Testis (tissue), 3 donors: ENCODE data around the gene MAN1A2. TPM values are rescaled to one million over a fixed set of nuclear protein-coding genes. Genes with fewer than 3 reads are reported as not detected.

ENCODE experiments used
- DNase-seq: peaks from one replicate; pipeline ENCODE4 v3.0.0-alpha.2; 2019
- H3K27ac ChIP-seq, 2 donors: fragments of 200-600 bp; sonication (generic); one replicate each; pipeline ENCODE4 v1.5.1; 2019
- H3K27me3 ChIP-seq: fragments of 200-600 bp; sonication (generic); one replicate; pipeline ENCODE4 v1.5.1; 2019
- H3K36me3 ChIP-seq: fragments of 200-600 bp; sonication (generic); one replicate; pipeline ENCODE4 v1.5.1; 2017; ENCODE audit warnings: low read depth; ENCODE audit errors: missing control alignments
- H3K4me1 ChIP-seq: fragments of 200-600 bp; sonication (generic); one replicate; pipeline ENCODE4 v1.5.1; 2019
- H3K4me3 ChIP-seq, 2 donors: fragments of 200-600 bp; sonication (generic); one replicate each; pipeline ENCODE4 v1.5.1; 2017 to 2019
- H3K9me3 ChIP-seq: fragments of 200-600 bp; sonication (generic); one replicate; pipeline ENCODE4 v1.5.1; 2017
- CTCF ChIP-seq, 3 experiments: fragments of 450-650 bp in 2 of 3; fragments of 200-600 bp in 1 of 3; sonication (generic) in 1 of 3; IDR thresholded peaks; one replicate each; pipeline ENCODE4 v1.5.1; 2016 to 2019; ENCODE audit warnings: antibody characterized with exemption in 3 of 3, mild to moderate bottlenecking in 2 of 3, moderate library complexity in 1 of 3
- POLR2A ChIP-seq: fragments of 450-650 bp; IDR thresholded peaks from one replicate; pipeline ENCODE4 v1.6.1; 2017; ENCODE audit warnings: antibody characterized with exemption, mild to moderate bottlenecking, moderate library complexity
- WGBS, 2 donors: methylation state at CpG; one replicate each; pipeline ENCODE4 v1.1.5; 2018; 5-methylcytosine and 5-hydroxymethylcytosine counted together
- intact Hi-C: fragments of 100-400 bp; cut with DNase I; formaldehyde crosslinking; loops from one replicate; pipeline ENCODE4 v1.15.1; 2023; ENCODE audit warnings: low total_unique reads
- polyA plus RNA-seq: library from polyadenylated mRNA; stranded (reverse); fragments of 350-450 nt; fragmentation: Illumina TruSeq; extraction: RNeasy Lipid Tissue Mini Kit (QIAGEN cat#74804); gene quantifications from one replicate; pipeline ENCODE4 v1.2.3, GENCODE V29; 2014; ENCODE audit warnings: low read depth, low replicate concordance; ENCODE audit not compliant: insufficient read depth
- total RNA-seq, 2 donors: library from RNA; depleted of rRNA; stranded (reverse); fragments of >200 nt; gene quantifications; one replicate each; pipeline ENCODE4 v1.2.3, GENCODE V29; 2016

The MAN1A2 gene
- total and polyA plus RNA-seq, 3 donors from 2014 or later, result 15.0 to 69.5 (median 64.3) TPM

GRCh38 chr1:117527074-117527473, 159.8 kb downstream of the MAN1A2 start:
- Histone ChIP-seq H3K9me3 (no peaks in the 10 kb centered on the region), H3K27ac (no peak overlapping the region), H3K36me3 (no peaks in the 10 kb centered on the region), H3K27me3 (no peaks in the 10 kb centered on the region), H3K4me1 (no peaks in the 10 kb centered on the region), H3K4me3 (no peak overlapping the region)
- DNase-seq, result no peak
- 69 to 89% methylated on average over 4 of the region's 4 CpGs for WGBS, 2 donors
- TF ChIP-seq CTCF (IDR thresholded peaks at IDR 0.05), result no peak
- TF ChIP-seq POLR2A, result no peak
- intact Hi-C loops, result no loop called here

GRCh38 chr1:117527566-117528102, 160.4 kb downstream of the MAN1A2 start:
- intact Hi-C loops, result no loop called here
- no peaks in the 10 kb centered on the region for H3K4me1 ChIP-seq
- DNase-seq, result no peak
- no peak overlapping the region for H3K27ac ChIP-seq
- H3K4me3 ChIP-seq, result no peak overlapping the region
- no peak for TF ChIP-seq POLR2A
- no peak for TF ChIP-seq CTCF (IDR thresholded peaks at IDR 0.05)
- H3K9me3 ChIP-seq, result no peaks in the 10 kb centered on the region
- no peaks in the 10 kb centered on the region for H3K36me3 ChIP-seq
- WGBS, 2 donors, result 61 to 63% methylated on average over 2 of the region's 2 CpGs
- H3K27me3 ChIP-seq, result no peaks in the 10 kb centered on the region

- Histone ChIP-seq H3K27ac (no peak overlapping the region), H3K27me3 (no peaks in the 10 kb centered on the region), H3K9me3 (no peaks in the 10 kb centered on the region), H3K36me3 (no peaks in the 10 kb centered on the region), H3K4me1 (no peaks in the 10 kb centered on the region), H3K4me3 (no peak overlapping the region)
- no peak for DNase-seq
- WGBS, 2 donors, result 91 to 93% methylated on average over 3 of the region's 3 CpGs
- intact Hi-C loops, result loop anchor here (10.0 kb wide), 1 partner anchor 225 kb away; no protein-coding TSS in a partner anchor
- TF ChIP-seq POLR2A (no peak), CTCF (IDR thresholded peaks at IDR 0.05) (no peak)
Observed at GRCh38 chr1:117529683-117530082, 162.4 kb downstream of the MAN1A2 start.

- intact Hi-C loops, result loop anchor here (10.0 kb wide), 1 partner anchor 224 kb away; no protein-coding TSS in a partner anchor
- no peak overlapping the region for H3K4me3 ChIP-seq
- no peaks in the 10 kb centered on the region for H3K27me3 ChIP-seq
- no peak for DNase-seq
- no peaks in the 10 kb centered on the region for H3K4me1 ChIP-seq
- no peak overlapping the region for H3K27ac ChIP-seq
- TF ChIP-seq CTCF (IDR thresholded peaks at IDR 0.05), result no peak
- no peak for TF ChIP-seq POLR2A
- H3K36me3 ChIP-seq, result no peaks in the 10 kb centered on the region
- H3K9me3 ChIP-seq, result no peaks in the 10 kb centered on the region
Observed at GRCh38 chr1:117531222-117531621, 164.0 kb downstream of the MAN1A2 start.

GRCh38 chr1:117534995-117535467, 167.8 kb downstream of the MAN1A2 start:
- 6 to 12% methylated on average over 6 of the region's 6 CpGs for WGBS, 2 donors
- H3K9me3 ChIP-seq, result no peaks in the 10 kb centered on the region
- intact Hi-C loops, result loop anchor here (10.0 kb wide), 1 partner anchor 220 kb away; no protein-coding TSS in a partner anchor
- peak; percentile 35 to 75 (median 53) for TF ChIP-seq CTCF (IDR thresholded peaks at IDR 0.05)
- no peak for TF ChIP-seq POLR2A
- H3K36me3 ChIP-seq, result no peaks in the 10 kb centered on the region
- H3K4me1 ChIP-seq, result no peaks in the 10 kb centered on the region
- H3K27ac ChIP-seq, result no peak overlapping the region
- no peak overlapping the region for H3K4me3 ChIP-seq
- H3K27me3 ChIP-seq, result no peaks in the 10 kb centered on the region
- DNase-seq, result peak; percentile 37
